HEK293T (cell line): ENCODE data around the gene TARS3.

Experiments
- ARNT ChIP-seq: fragments of 450-650 bp; IDR thresholded peaks from 2 replicates; pipeline ENCODE4 v1.6.1; 2017; ENCODE audit warnings: mild to moderate bottlenecking
- ELF4 ChIP-seq: fragments of 450-650 bp; IDR thresholded peaks from 2 replicates; pipeline ENCODE4 v1.6.1; 2017; ENCODE audit warnings: antibody characterized with exemption
- FOXK2 ChIP-seq: fragments of 450-650 bp; IDR thresholded peaks from 2 replicates; pipeline ENCODE4 v1.6.1; 2016; ENCODE audit warnings: mild to moderate bottlenecking
- FOXM1 ChIP-seq: fragments of 450-650 bp; IDR thresholded peaks from 2 replicates; pipeline ENCODE4 v1.6.1; 2017; ENCODE audit warnings: mild to moderate bottlenecking, borderline replicate concordance
- HDGF ChIP-seq: fragments of 450-650 bp; IDR thresholded peaks from 2 replicates; pipeline ENCODE4 v1.6.1; 2017; ENCODE audit warnings: antibody characterized with exemption, borderline replicate concordance
- LEF1 ChIP-seq: fragments of 450-650 bp; IDR thresholded peaks from 2 replicates; pipeline ENCODE4 v1.6.1; 2017; ENCODE audit warnings: mild to moderate bottlenecking, borderline replicate concordance
- ZNF384 ChIP-seq: fragments of 450-650 bp; IDR thresholded peaks from 2 replicates; pipeline ENCODE4 v1.6.1; 2016

DNA sequence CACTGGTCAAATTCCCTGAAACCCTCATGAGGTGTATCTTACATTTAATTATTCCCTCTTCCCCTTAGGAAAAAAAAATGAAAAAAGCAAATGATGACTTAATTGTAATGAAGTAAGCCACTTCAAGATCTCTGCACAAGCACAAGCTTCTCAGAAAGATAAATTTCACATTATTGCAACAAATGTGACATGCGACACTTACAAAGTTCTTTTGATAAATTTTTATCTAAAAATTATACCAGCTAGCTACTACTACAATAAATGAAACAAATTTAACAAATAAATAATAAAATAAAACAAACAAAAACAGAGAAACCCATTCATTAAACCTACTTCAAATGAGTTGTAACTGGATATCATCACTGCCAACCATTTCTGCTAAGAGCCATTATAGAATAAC is 62.1 kb downstream of the TARS3 start:
- no peak for TF ChIP-seq ARNT
- no peak for TF ChIP-seq HDGF
- no peak for TF ChIP-seq FOXK2
- no peak for TF ChIP-seq LEF1
- TF ChIP-seq ZNF384, result no peak
- no peak for TF ChIP-seq ELF4
- no peak for TF ChIP-seq FOXM1
